K562 (cell line): Measurements from ENCODE around the gene SDR39U1.

ENCODE experiments used
- E2F4 ChIP-seq: sonication (generic); formaldehyde crosslinking; IDR thresholded peaks from 2 replicates; pipeline ENCODE4 v1.8.0; 2022; ENCODE audit warnings: mild to moderate bottlenecking, low read depth, missing genetic modification reagents
- PHB2 ChIP-seq: fragments of 450-650 bp; IDR thresholded peaks from 2 replicates; pipeline ENCODE4 v1.6.1; 2017; ENCODE audit warnings: low read depth
- POLR2AphosphoS5 ChIP-seq: IDR thresholded peaks from 2 replicates; pipeline ENCODE4 v1.6.1; 2011; ENCODE audit warnings: mild to moderate bottlenecking, low read depth, low read length, moderate library complexity; ENCODE audit not compliant: control insufficient read depth, insufficient read depth
- SMARCC2 ChIP-seq: fragments of 450-650 bp; IDR thresholded peaks from 2 replicates; pipeline ENCODE4 v1.6.1; 2017; ENCODE audit warnings: antibody characterized with exemption, moderate library complexity, mild to moderate bottlenecking, low read depth

- no peak for TF ChIP-seq POLR2AphosphoS5
- no peak for TF ChIP-seq SMARCC2
- no peak for TF ChIP-seq E2F4
- no peak for TF ChIP-seq PHB2
Observed at GRCh38 chr14:24426912-24427536, 15.6 kb downstream of the SDR39U1 start.
